K562 (cell line): ENCODE results near the gene UBE2B. TPM values are rescaled to one million over a fixed set of nuclear protein-coding genes. Genes with fewer than 3 reads are reported as not detected.
A peak's percentile ranks its signal among the peaks of the same experiment; 100 is the strongest.

Experiments
- AFF1 ChIP-seq, 2 experiments: fragments of 450-650 bp; IDR thresholded peaks; 2 replicates each; pipeline ENCODE4 v1.6.1; 2018; ENCODE audit warnings: mild to moderate bottlenecking in 2 of 2, low read depth in 1 of 2; ENCODE audit not compliant: partially characterized antibody in 2 of 2
- BRCA1 ChIP-seq, 2 experiments: fragments of 450-650 bp in 1 of 2; sonication (generic) in 1 of 2; formaldehyde crosslinking in 1 of 2; IDR thresholded peaks; 2 replicates each; pipeline versions ENCODE4 v1.5.0 to v1.6.1; 2017 to 2020; ENCODE audit warnings: mild to moderate bottlenecking in 1 of 2, missing genetic modification reagents in 1 of 2
- DEAF1 ChIP-seq: fragments of 450-650 bp; formaldehyde crosslinking; IDR thresholded peaks from 2 replicates; pipeline ENCODE4 v1.4.0; 2020; ENCODE audit warnings: mild to moderate bottlenecking, moderate library complexity
- ETS1 ChIP-seq: conservative IDR thresholded peaks from 2 replicates; pipeline ENCODE4 v1.6.1; 2011; ENCODE audit warnings: low read depth, mild to moderate bottlenecking, low read length; ENCODE audit not compliant: control insufficient read depth
- GABPB2 ChIP-seq: fragments of 250-450 bp; sonication (Bioruptor Pico); conservative IDR thresholded peaks from 2 replicates; pipeline ENCODE4 v1.5.1; 2021; ENCODE audit warnings: mild to moderate bottlenecking
- GMEB1 ChIP-seq: fragments of 250-450 bp; sonication (Bioruptor Pico); IDR thresholded peaks from 2 replicates; pipeline ENCODE4 v1.4.0; 2020; ENCODE audit warnings: mild to moderate bottlenecking
- HDAC2 ChIP-seq: fragments of 450-650 bp; IDR thresholded peaks from 2 replicates; pipeline ENCODE4 v1.6.1; 2016; ENCODE audit warnings: mild to moderate bottlenecking
- ILK ChIP-seq: fragments of 450-650 bp; IDR thresholded peaks from 2 replicates; pipeline ENCODE4 v1.6.1; 2016; ENCODE audit warnings: missing genetic modification characterization, low read depth, mild to moderate bottlenecking, missing compliant biosample characterization, moderate library complexity, borderline replicate concordance
- RAD51 ChIP-seq: fragments of 450-650 bp; IDR thresholded peaks from 2 replicates; pipeline ENCODE4 v1.7.1; 2016; ENCODE audit warnings: low read depth, mild to moderate bottlenecking, borderline replicate concordance
- SRSF3 ChIP-seq: fragments of 200-400 bp; formaldehyde crosslinking; IDR thresholded peaks from 2 replicates; pipeline ENCODE4 v1.6.1; 2016; ENCODE audit warnings: mild to moderate bottlenecking, low read length, moderate library complexity; ENCODE audit not compliant: insufficient read depth
- USF1 ChIP-seq: sonication (generic); formaldehyde crosslinking; IDR thresholded peaks from 2 replicates; pipeline ENCODE4 v1.9.0; 2022; ENCODE audit warnings: mild to moderate bottlenecking, missing genetic modification reagents
- ZBED1 ChIP-seq: IDR thresholded peaks from 2 replicates; pipeline ENCODE4 v1.6.1; 2014
- ZNF24 ChIP-seq: fragments of 450-650 bp; IDR thresholded peaks from 2 replicates; pipeline ENCODE4 v1.6.1; 2016
- ZNF263 ChIP-seq: sonication (generic); formaldehyde crosslinking; IDR thresholded peaks from 2 replicates; pipeline ENCODE4 v1.8.0; 2022; ENCODE audit warnings: mild to moderate bottlenecking, missing genetic modification reagents, borderline replicate concordance
- ZNF431 ChIP-seq: sonication (generic); formaldehyde crosslinking; IDR thresholded peaks from 2 replicates; pipeline ENCODE4 v1.8.0; 2022; ENCODE audit warnings: mild to moderate bottlenecking, missing genetic modification reagents
- polyA plus RNA-seq, 8 experiments: library from polyadenylated mRNA; depleted of rRNA in 4 of 8; stranded (reverse) in 5 of 8; unstranded in 3 of 8; fragments of >200 nt; fragmentation: Nextera tagmentation in 2 of 8; fragmentation: Illumina TruSeq in 1 of 8; extraction: Ambion mirVana in 2 of 8; extraction: Trizol in 1 of 8; gene quantifications; 2 replicates each; pipeline versions ENCODE4 v1.2.1 to v1.2.3, GENCODE V29; 2011 to 2014; ENCODE audit warnings: inconsistent platforms in 1 of 8, missing spikeins in 1 of 8
- total RNA-seq, 7 experiments: library from RNA; depleted of rRNA in 6 of 7; stranded (reverse); fragments of >200 nt in 6 of 7; fragmentation: Illumina TruSeq in 2 of 7; extraction: Trizol in 2 of 7; gene quantifications; 2 replicates each; pipeline versions ENCODE4 v1.2.1 to v1.2.3, GENCODE V29; 2011 to 2021; ENCODE audit warnings: low replicate concordance in 1 of 7

Gene UBE2B
- total and polyA plus RNA-seq, 9 of the 15 experiments (the other 6 are each of a cell fraction or from before 2014, with no cell fraction given) = 13.1 to 198 (median 75.5) TPM

- TF ChIP-seq DEAF1 (CRISPR knock-in tag) = 0 out of 2 replicates have a peak, but pooled peaks have one; percentile 2
- TF ChIP-seq ILK (tag) = no peak
- TF ChIP-seq ZBED1 = 0 out of 2 replicates have a peak, but pooled peaks have one; percentile 69
- no peak for TF ChIP-seq GABPB2
- no peak for TF ChIP-seq SRSF3
- peak; percentile 100 for TF ChIP-seq RAD51
- no peak for TF ChIP-seq ZNF431
- TF ChIP-seq BRCA1 (IDR thresholded peaks at IDR 0.05) = no peak
- TF ChIP-seq BRCA1 (CRISPR knock-in tag; IDR thresholded peaks at IDR 0.05) = no peak
- TF ChIP-seq HDAC2 = peak; percentile 84
- TF ChIP-seq ZNF263 (CRISPR knock-in tag) = peak; percentile 54; the same call in 1 of the 2 replicates
- TF ChIP-seq ZNF24 = no peak
- TF ChIP-seq GMEB1 (CRISPR knock-in tag) = peak; percentile 54; the same call in 1 of the 2 replicates
- peak; percentile 100 for TF ChIP-seq USF1 (CRISPR knock-in tag)
- TF ChIP-seq ETS1 = peak; percentile 50; the same call in 1 of the 2 replicates
- peak; percentile 57 to 96 for TF ChIP-seq AFF1 (IDR thresholded peaks at IDR 0.05; ENCODE audit: low read depth in 1 of 2, partially characterized antibody in 2 of 2)
Measured at GRCh38 chr5:134370871-134371833, at the start of gene UBE2B (continued).
